Motor neuron (in vitro differentiated cells): ENCODE results near the gene KCNAB1. TPM values are rescaled to one million over a fixed set of nuclear protein-coding genes. Genes with fewer than 3 reads are reported as not detected.
"Not testable (repeated sequence)": the region's sequence is repeated elsewhere in the genome, so short reads cannot be mapped to it uniquely, and the experiment has no call there.

Experiments
- ATAC-seq, 8 experiments: fragments of 200-7000 bp; cut with Tn5 transposase; replicated peaks in 6 of 8; 2 replicates each; pipeline ENCODE4 v1.8.0; 2021; ENCODE audit warnings: mild to moderate bottlenecking in 8 of 8, moderate library complexity in 8 of 8
- H3K27ac ChIP-seq, 2 donors: fragments of 250-450 bp; sonication (Bioruptor Pico); 2 replicates each; pipeline ENCODE4 v1.9.0; 2021; ENCODE audit warnings: antibody characterized with exemption in 2 of 2, mild to moderate bottlenecking in 2 of 2, moderate library complexity in 1 of 2
- H3K4me1 ChIP-seq, 2 donors: fragments of 250-450 bp; sonication (Bioruptor Pico); replicated peaks in 1 of 2; 2 replicates each; pipeline ENCODE4 v1.6.1; 2021; ENCODE audit warnings: antibody characterized with exemption in 2 of 2, mild to moderate bottlenecking in 2 of 2, moderate library complexity in 1 of 2
- H3K4me3 ChIP-seq, 5 donors: fragments of 250-450 bp; sonication (Bioruptor Pico); 2 replicates each; pipeline ENCODE4 v1.9.0; 2021; ENCODE audit warnings: antibody characterized with exemption in 5 of 5, mild to moderate bottlenecking in 5 of 5, moderate library complexity in 4 of 5
- WGBS, 10 experiments: fragments of 450-650 bp; shearing (Covaris generic); methylation state at CpG; one replicate each; pipeline ENCODE4 v1.0.0; 2022; 5-methylcytosine and 5-hydroxymethylcytosine counted together
- in situ Hi-C, 9 experiments: fragments of 400-800 bp; cut with MboI; loops; one replicate each; pipeline ENCODE4 v1.15.0; 2021; ENCODE audit warnings: low sequenced_read_pairs in 9 of 9, low pct_unique_long_range_greater_than_20kb in 2 of 9; ENCODE audit not compliant: unreplicated experiment in 9 of 9
- total RNA-seq, 8 experiments: library from RNA; unstranded; fragments of 300-600 nt; gene quantifications; 2 replicates each; pipeline versions ENCODE4 v1.2.3 to v1.2.4, GENCODE V29; 2022

KCNAB1 gene
- total RNA-seq, 8 experiments from 2014 or later, result 1.7 to 4.8 (median 2.8) TPM

- Histone ChIP-seq H3K27ac (no peak overlapping the region), H3K4me3 (no peak overlapping the region), H3K4me1 (peaks cover 8 to 9% of the 10 kb centered on the region in 2 donors)
- in situ Hi-C loops, result loop anchor here in 4 of 9 experiments (25.0 kb wide), 2 partner anchors 111 to 536 kb away; partner anchors contain the start of gene TIPARP (in 2 of the 4)
- WGBS, 10 experiments, result 40 to 100% (median 80%) methylated on average over 1 to 4 of the region's 4 CpGs; no CpG with 5 or more reads in 5 of the 10 experiments
- no peak for ATAC-seq
Observed at GRCh38 chr3:156551746-156552145, 431.4 kb downstream of the KCNAB1 start.

GRCh38 chr3:156552973-156553372 lies 432.6 kb downstream of the KCNAB1 start:
- in situ Hi-C loops, result loop anchor here in 4 of 9 experiments (25.0 kb wide), 2 partner anchors 109 to 534 kb away; partner anchors contain the start of gene TIPARP (in 2 of the 4)
- ATAC-seq, result no peak
- Histone ChIP-seq H3K27ac (no peak overlapping the region), H3K4me1 (peaks cover 8 to 9% of the 10 kb centered on the region in 2 donors), H3K4me3 (peak overlapping the region in 2 of 5 donors; percentile 44 to 71)
- WGBS, 10 experiments, result 36 to 100% (median 78%) methylated on average over 1 to 2 of the region's 2 CpGs

GRCh38 chr3:156553705-156554356 lies 433.5 kb downstream of the KCNAB1 start:
- peak overlapping the region; percentile 44 to 85 (median 71) for H3K4me3 ChIP-seq
- whole genome bisulfite sequencing, 10 experiments, result 0 to 21% (median 12%) methylated on average over 3 to 11 of the region's 11 CpGs
- peaks cover 8 to 9% of the 10 kb centered on the region in 2 donors for H3K4me1 ChIP-seq
- H3K27ac ChIP-seq, result peak overlapping the region; percentile 82 to 93
- peak in 1 of 8 experiments; percentile 1 for ATAC-seq
- in situ Hi-C loops, result loop anchor here in 4 of 9 experiments (25.0 kb wide), 2 partner anchors 108 to 533 kb away; partner anchors contain the start of gene TIPARP (in 2 of the 4)

GRCh38 chr3:156554515-156554841 lies 434.1 kb downstream of the KCNAB1 start:
- Histone ChIP-seq H3K4me1 (peaks cover 8 to 9% of the 10 kb centered on the region in 2 donors), H3K4me3 (peak overlapping the region; percentile 44 to 85 (median 71)), H3K27ac (peak overlapping the region; percentile 82 to 93)
- in situ Hi-C loops, result loop anchor here in 4 of 9 experiments (25.0 kb wide), 2 partner anchors 108 to 533 kb away; partner anchors contain the start of gene TIPARP (in 2 of the 4)
- 0 to 7% (median 0%) methylated on average over 1 to 9 of the region's 11 CpGs; no CpG with 5 or more reads in 2 of the 10 experiments for WGBS, 10 experiments
- no peak for ATAC-seq

- Histone ChIP-seq H3K4me1 (peaks cover 8 to 9% of the 10 kb centered on the region in 2 donors), H3K27ac (peak within 1 kb of the TSS; percentile 82 to 93), H3K4me3 (peak within 1 kb of the TSS; percentile 44 to 85 (median 71))
- peak; percentile 96 to 100 (median 99) for ATAC-seq
- 0 to 62% (median 17%) methylated on average over 1 to 36 of the region's 60 CpGs; no CpG with 5 or more reads in 1 of the 10 experiments for WGBS, 10 experiments
- in situ Hi-C loops, result loop anchor here in 4 of 9 experiments (25.0 kb wide), 2 partner anchors 107 to 532 kb away; partner anchors contain the start of gene TIPARP (in 2 of the 4)
Observed at GRCh38 chr3:156554842-156555687, 434.7 kb downstream of the KCNAB1 start, which contains the start of gene SSR3. Gene SSR3 (minus strand): TSS chr3:156555117. CDS start chr3:156555089, 28 bp downstream.

- ATAC-seq, result no peak
- H3K4me3 ChIP-seq, result no peak overlapping the region
- peaks cover 3 to 8% of the 10 kb centered on the region in 2 donors for H3K4me1 ChIP-seq
- in situ Hi-C loops, result loop anchor here in 4 of 9 experiments (25.0 kb wide), 2 partner anchors 104 to 529 kb away; partner anchors contain the start of gene TIPARP (in 2 of the 4)
- H3K27ac ChIP-seq, result no peak overlapping the region
Observed at GRCh38 chr3:156558389-156558788, 438.0 kb downstream of the KCNAB1 start.

GRCh38 chr3:156559321-156559720 lies 438.9 kb downstream of the KCNAB1 start:
- in situ Hi-C loops, result loop anchor here in 4 of 9 experiments (25.0 kb wide), 2 partner anchors 103 to 528 kb away; partner anchors contain the start of gene TIPARP (in 2 of the 4)
- H3K4me3 ChIP-seq, result no peak overlapping the region
- no peak for ATAC-seq
- WGBS, 10 experiments, result 0 to 100% (median 80%) methylated on average over 1 of the region's 1 CpG; no CpG with 5 or more reads in 3 of the 10 experiments
- no peak overlapping the region for H3K27ac ChIP-seq
- peaks cover 0 to 2% of the 10 kb centered on the region in 2 donors for H3K4me1 ChIP-seq

- 0 to 100% (median 78%) methylated on average over 1 to 2 of the region's 2 CpGs; no CpG with 5 or more reads in 6 of the 10 experiments for WGBS, 10 experiments
- ATAC-seq, result peak in 3 of 8 experiments; percentile 56 to 69 (median 64)
- Histone ChIP-seq H3K4me1 (no peaks in the 10 kb centered on the region), H3K4me3 (no peak overlapping the region), H3K27ac (no peak overlapping the region)
- in situ Hi-C loops, result loop anchor here in 4 of 9 experiments (25.0 kb wide), 2 partner anchors 101 to 526 kb away; partner anchors contain the start of gene TIPARP (in 2 of the 4)
Observed at GRCh38 chr3:156561533-156561932, 441.2 kb downstream of the KCNAB1 start.

- not testable (repeated sequence) for H3K4me1 ChIP-seq, H3K4me3 ChIP-seq, ATAC-seq, H3K27ac ChIP-seq
- 52 to 90% (median 78%) methylated on average over 1 to 8 of the region's 8 CpGs for WGBS, 10 experiments
- in situ Hi-C loops, result loop anchor here in 4 of 9 experiments (25.0 kb wide), 2 partner anchors 100 to 525 kb away; partner anchors contain the start of gene TIPARP (in 2 of the 4)
Observed at GRCh38 chr3:156562486-156562885, 442.1 kb downstream of the KCNAB1 start.

GRCh38 chr3:156563900-156564682 lies 443.7 kb downstream of the KCNAB1 start:
- H3K27ac ChIP-seq, result no peak overlapping the region
- in situ Hi-C loops, result loop anchor here in 4 of 9 experiments (25.0 kb wide), 2 partner anchors 98 to 523 kb away; partner anchors contain the start of gene TIPARP (in 2 of the 4)
- H3K4me3 ChIP-seq, result no peak overlapping the region
- WGBS, 10 experiments, result 0 to 80% (median 61%) methylated on average over 1 of the region's 1 CpG; no CpG with 5 or more reads in 2 of the 10 experiments
- H3K4me1 ChIP-seq, result no peaks in the 10 kb centered on the region
- no peak for ATAC-seq

- H3K4me1 ChIP-seq, ATAC-seq, H3K27ac ChIP-seq, H3K4me3 ChIP-seq: not testable (repeated sequence)
- in situ Hi-C loops, result loop anchor here in 4 of 9 experiments (25.0 kb wide), 2 partner anchors 93 to 518 kb away; partner anchors contain the start of gene TIPARP (in 2 of the 4)
- WGBS, 10 experiments, result 76 to 100% (median 94%) methylated on average over 1 to 8 of the region's 8 CpGs; no CpG with 5 or more reads in 1 of the 10 experiments
Observed at GRCh38 chr3:156569016-156569415, 448.6 kb downstream of the KCNAB1 start.
